ENCODE data around the gene TMEFF1. TPM values are rescaled to one million over a fixed set of nuclear protein-coding genes. Genes with fewer than 3 reads are reported as not detected.
"Not testable (repeated sequence)": the region's sequence is repeated elsewhere in the genome, so short reads cannot be mapped to it uniquely, and the experiment has no call there.

TMEFF1 gene, protein sequence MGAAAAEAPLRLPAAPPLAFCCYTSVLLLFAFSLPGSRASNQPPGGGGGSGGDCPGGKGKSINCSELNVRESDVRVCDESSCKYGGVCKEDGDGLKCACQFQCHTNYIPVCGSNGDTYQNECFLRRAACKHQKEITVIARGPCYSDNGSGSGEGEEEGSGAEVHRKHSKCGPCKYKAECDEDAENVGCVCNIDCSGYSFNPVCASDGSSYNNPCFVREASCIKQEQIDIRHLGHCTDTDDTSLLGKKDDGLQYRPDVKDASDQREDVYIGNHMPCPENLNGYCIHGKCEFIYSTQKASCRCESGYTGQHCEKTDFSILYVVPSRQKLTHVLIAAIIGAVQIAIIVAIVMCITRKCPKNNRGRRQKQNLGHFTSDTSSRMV
- polyA plus RNA-seq (2012; ENCODE audit: insufficient read depth, insufficient read length): 5.7 TPM

DNA sequence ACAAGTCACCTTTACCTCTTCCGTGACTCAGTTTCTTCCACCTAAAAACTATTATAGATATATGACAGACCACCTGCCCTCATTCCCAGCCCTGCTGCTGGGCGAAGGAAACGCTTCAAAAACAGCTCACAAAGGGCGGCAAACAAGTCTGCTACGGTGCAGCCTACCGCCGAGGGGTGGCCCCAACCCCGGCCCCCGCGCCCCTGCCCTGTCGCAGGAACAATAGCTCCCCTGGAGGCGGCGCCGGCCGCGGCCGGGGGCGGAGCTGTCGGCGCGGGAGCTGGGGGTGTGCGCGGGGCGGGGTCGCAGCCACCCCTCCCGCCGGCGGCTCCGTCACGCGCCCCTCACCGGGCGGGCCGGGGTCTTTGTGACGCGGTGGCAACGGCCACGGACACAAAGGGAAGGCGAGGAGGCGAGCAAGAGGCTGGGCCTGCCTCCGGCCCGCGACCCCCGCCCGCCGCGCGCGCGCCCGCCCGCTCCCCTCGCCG, at the start of gene TMEFF1:
Gene TMEFF1 (plus strand): TSS at position 362 of the 488 bp plus-strand sequence. CDS start 396 bp downstream, outside the sequence.
- DNase-seq (ENCODE audit: low read depth, low spot score): peak; percentile 55
- peak within 1 kb of the TSS; percentile 66 for H3K4me3 ChIP-seq (ENCODE audit: low read length)

- H3K4me3 ChIP-seq (ENCODE audit: low read length): no peak overlapping the region
- no peak for DNase-seq (ENCODE audit: low read depth, low spot score)
Measured at GRCh38 chr9:100425758-100426157, 47.2 kb upstream of the TMEFF1 start.

GRCh38 chr9:100426189-100426529, 46.8 kb upstream of the TMEFF1 start:
- DNase-seq (ENCODE audit: low read depth, low spot score): no peak
- H3K4me3 ChIP-seq (ENCODE audit: low read length): peak overlapping the region; percentile 73

- H3K4me3 ChIP-seq (ENCODE audit: low read length): peak within 1 kb of the TSS; percentile 73
- peak; percentile 39 for DNase-seq (ENCODE audit: low read depth, low spot score)
Measured at GRCh38 chr9:100426530-100427365, 46.2 kb upstream of the TMEFF1 start, which contains the start of gene MSANTD3. TSS of gene MSANTD3 (plus strand) at chr9:100427143. CDS start at chr9:100441939, 14,796 bp downstream.

GRCh38 chr9:100427366-100428263, 45.3 kb upstream of the TMEFF1 start:
- H3K4me3 ChIP-seq (ENCODE audit: low read length): peak overlapping the region; percentile 67
- no peak for DNase-seq (ENCODE audit: low read depth, low spot score)

DNA sequence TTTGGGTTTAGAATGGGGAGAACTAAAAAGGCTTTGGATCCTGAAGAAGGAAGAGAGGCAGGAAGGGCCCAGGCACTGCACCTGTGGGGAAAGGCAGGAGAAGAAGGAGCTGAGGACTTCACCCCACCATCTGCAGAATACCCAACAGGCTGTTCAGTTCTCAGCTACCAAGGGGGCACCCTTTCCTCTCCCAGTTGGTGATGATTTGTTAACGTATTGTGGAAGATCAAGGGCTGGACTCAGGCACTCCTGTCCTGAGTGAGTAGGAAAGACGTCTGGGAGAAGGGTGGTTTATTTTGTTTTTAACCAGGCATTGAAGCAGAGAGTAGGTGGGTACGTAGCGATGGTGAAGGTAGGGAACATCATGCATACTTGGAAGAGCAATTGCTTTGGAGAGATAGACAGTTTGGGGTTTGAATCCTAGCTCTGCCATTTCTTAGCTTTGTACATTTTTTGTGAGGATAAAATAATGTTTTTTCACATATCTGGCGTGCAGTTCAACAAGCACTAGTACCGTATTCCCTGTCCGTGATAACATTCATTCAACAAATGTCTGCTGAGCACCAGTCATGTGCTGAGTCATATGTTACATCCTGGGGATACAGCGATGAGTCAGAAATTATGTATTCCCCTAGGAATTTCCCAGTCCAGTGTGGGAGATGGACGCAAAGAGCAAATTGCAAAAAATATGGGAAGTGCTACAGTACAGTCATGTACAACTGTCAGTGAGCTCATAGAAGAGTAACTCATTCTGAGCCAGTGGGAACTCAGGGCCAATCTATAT, 43.9 kb upstream of the TMEFF1 start:
- H3K4me3 ChIP-seq (ENCODE audit: low read length): no peak overlapping the region

GRCh38 chr9:100430286-100430940, 42.5 kb upstream of the TMEFF1 start:
- no peak overlapping the region for H3K4me3 ChIP-seq (ENCODE audit: low read length)
- no peak for DNase-seq (ENCODE audit: low read depth, low spot score)

More for the DNA sequence above, 43.9 kb upstream of the TMEFF1 start:
- DNase-seq (ENCODE audit: low read depth, low spot score): no peak

DNA sequence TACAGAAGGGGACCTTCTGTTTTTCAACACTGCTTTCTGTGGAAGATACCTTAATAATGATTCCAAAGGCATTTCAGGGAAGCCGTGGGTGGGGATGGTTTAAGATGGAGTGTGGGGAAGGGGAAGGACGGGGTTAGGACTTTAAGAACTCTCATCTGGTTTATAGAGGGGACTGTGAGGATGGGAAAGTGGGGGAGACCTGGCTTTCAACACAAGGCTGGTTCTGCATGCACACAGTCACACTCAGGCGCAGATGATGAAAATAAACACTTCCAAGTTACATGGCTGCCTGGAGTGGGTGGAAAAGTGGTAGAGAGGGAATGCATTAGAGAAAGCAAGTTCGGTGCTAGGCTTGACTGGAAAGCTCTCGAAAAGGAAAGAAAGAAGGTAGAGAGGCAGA, 41.1 kb upstream of the TMEFF1 start:
- H3K4me3 ChIP-seq (ENCODE audit: low read length): no peak overlapping the region
- no peak for DNase-seq (ENCODE audit: low read depth, low spot score)

GRCh38 chr9:100432736-100433135, 40.2 kb upstream of the TMEFF1 start:
- no peak overlapping the region for H3K4me3 ChIP-seq (ENCODE audit: low read length)
- DNase-seq (ENCODE audit: low read depth, low spot score): no peak

- no peak overlapping the region for H3K4me3 ChIP-seq (ENCODE audit: low read length)
- no peak for DNase-seq (ENCODE audit: low read depth, low spot score)
Measured at GRCh38 chr9:100436571-100436970, 36.4 kb upstream of the TMEFF1 start.

DNA sequence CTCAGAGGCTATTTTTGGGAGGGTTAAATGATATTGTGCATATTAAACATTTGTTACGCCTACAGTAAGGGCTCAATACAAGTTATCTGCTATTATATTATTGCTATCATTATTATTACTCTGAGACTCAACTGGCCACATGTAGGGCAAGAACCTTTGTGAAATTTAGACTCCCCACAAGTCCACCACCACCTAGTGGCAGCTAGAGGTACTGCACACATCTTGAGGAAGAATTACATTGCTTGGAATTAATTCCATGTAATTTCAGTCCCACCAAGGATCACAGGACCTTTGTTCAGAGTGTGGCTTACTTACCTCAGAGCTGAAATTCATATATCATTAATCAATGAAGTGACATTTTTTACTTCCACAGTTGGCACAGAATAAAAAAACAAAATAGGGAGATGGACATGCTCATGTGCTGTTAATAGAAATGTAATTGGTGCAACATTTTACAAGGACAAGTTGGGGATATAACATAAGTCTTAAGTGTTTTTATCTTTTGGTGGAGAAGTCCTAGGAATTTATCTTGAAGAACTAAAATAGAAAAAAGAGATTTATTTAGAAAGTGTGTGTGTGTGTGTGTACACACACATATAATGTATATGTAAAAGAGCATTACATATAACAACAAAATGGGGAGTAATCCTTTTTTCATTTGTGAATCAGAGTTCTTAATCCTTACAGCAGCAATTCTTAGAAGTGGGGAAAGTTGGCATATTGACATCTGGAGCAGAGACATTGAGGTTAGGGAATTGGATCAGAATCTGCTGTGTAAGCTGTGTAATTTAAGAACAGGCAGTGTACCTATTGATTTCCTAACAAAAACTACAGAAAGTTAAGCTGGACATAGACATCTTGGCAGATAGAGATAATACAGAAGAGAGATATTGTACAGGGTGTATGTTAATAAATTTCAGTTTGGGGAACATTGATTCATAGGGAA, 34.8 kb upstream of the TMEFF1 start:
- DNase-seq (ENCODE audit: low read depth, low spot score): peak; percentile 58

DNA sequence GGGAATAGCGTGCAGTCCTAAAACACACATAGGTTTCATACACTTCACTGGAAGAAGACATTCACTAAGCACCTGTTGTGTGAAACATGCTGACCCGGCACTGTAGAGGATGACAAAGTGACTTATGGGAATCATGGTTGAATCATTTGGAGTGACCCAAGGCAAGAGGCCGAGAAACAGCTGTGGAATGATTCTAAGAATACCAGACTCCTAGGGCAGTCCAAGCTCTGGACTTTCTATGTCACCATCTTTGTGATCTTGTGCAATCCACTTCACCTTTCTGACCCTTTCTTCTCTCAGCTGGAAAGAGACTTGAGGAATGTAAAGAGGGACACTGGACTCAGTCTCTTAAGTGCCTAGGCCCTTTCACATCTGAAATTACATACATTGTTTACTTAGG, 32.9 kb upstream of the TMEFF1 start:
- DNase-seq (ENCODE audit: low read depth, low spot score): no peak
- no peak overlapping the region for H3K4me3 ChIP-seq (ENCODE audit: low read length)

More for the DNA sequence above, 34.8 kb upstream of the TMEFF1 start:
- no peak overlapping the region for H3K4me3 ChIP-seq (ENCODE audit: low read length)

DNA sequence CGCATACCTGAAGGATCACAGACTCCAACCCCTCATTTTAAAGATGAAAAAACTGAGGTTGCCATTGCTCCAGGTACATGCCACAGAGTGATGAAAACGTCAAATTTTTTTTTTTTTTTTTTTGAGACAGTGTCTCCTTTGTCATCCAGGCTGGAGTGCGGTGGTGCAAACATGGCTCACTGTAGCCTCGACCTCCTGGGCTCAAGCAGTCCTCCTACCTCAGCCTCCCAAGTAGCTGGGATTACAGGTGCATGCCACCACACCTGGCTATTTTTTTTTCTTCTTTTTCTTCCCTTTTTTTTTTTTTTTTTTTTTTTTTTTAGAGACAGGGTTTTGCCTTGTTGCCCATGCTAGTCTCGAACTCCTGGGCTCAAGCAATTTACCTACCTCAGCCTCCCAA, 32.5 kb upstream of the TMEFF1 start:
- H3K4me3 ChIP-seq (ENCODE audit: low read length); DNase-seq (ENCODE audit: low read depth, low spot score): not testable (repeated sequence)

- no peak for DNase-seq (ENCODE audit: low read depth, low spot score)
- H3K4me3 ChIP-seq (ENCODE audit: low read length): no peak overlapping the region
Measured at GRCh38 chr9:100441911-100442361, 31.0 kb upstream of the TMEFF1 start.

DNA sequence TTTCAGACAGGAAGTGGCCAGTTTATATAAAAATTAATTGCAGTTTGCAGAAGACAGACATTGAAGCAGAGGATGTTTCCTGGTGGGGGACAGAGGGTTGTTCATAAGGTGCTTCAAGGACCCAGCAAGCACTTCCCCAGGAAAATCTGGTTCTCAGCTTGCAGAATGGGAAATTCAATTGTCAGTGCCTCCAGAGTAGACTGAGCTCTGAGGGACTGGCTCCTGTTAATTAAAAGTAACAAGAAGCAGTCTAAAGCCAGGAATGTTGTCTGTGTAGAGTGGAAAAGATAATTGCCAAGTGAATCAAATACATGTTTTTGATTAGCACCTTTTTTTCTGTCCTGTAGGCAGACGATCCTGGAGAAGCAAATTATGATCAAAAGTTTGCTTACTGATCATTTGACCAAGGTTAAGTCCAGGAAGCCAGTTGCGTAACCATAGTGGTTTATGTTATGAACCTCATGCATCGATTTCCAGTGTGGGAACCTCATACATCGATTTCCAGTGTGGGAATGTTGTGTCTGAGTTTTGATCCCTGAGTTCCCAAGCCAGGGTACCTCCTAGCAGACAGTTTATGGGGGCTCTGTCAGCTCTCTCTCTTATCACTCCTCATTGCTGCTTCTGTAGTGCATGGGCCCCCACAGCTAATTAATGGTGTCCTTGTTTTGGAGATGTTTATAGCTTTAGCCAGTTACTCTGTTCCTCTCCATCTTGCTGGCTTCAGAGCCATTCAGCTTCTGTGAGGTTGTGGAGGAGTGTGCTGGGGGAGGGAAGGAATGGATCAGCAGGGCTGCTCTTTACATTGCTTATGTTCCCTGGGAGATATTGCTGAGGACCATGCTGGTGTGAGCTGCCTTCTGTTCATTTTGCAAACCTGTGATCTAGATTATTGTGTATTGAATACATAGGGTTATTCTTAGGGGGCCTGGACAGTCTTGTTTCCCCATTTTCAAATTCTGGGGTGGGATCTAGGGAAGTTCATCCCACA, 28.9 kb upstream of the TMEFF1 start:
- no peak for DNase-seq (ENCODE audit: low read depth, low spot score)
- no peak overlapping the region for H3K4me3 ChIP-seq (ENCODE audit: low read length)
